ENCODE data around the gene DIS3L2.
A peak's percentile ranks its signal among the peaks of the same experiment; 100 is the strongest.

Gene DIS3L2

DNA sequence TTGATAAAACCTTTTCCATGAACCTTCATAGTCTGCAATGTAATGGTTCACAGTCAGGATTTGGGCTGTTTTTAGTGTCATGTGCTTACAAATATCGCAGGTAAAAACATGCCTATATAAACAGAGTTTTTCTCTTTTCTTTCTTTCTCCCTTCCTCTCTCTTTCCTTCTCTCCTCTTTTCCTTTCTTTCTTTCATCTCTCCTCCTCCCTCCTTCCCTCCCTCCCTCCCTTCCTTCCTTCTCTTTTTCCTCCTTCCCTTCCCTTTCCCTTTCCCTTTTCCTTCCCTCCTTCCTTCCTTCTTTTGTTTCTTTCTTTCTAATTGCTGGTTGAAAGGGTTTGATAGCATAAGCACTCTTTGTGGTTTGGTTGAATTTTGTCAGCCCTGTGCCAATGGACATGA is 25.7 kb upstream of the DIS3L2 start:
- H4K8ac ChIP-seq (ENCODE audit: low read depth, low read length) = no peak overlapping the region
- no peak overlapping the region for H2BK15ac ChIP-seq (replicated peaks; ENCODE audit: low read depth)
- WGBS (ENCODE audit: extremely low coverage, insufficient coverage, low lambda C conversion rate) = no CpG with 5 or more reads among the region's 1 CpG
- no peaks in the 10 kb centered on the region for H3K27me3 ChIP-seq (ENCODE audit: insufficient read depth, low read length, poor library complexity)
- H3K4me3 ChIP-seq (ENCODE audit: low read length) = no peak overlapping the region
- H3K56ac ChIP-seq (ENCODE audit: low read length) = no peak overlapping the region
- H3K79me2 ChIP-seq (ENCODE audit: control insufficient read depth, insufficient read depth, low read length) = no peaks in the 10 kb centered on the region
- no peak overlapping the region for H3K27ac ChIP-seq (ENCODE audit: low read depth, low read length)
- H3K4me2 ChIP-seq (ENCODE audit: low read length) = no peak overlapping the region
- no peak overlapping the region for H3K18ac ChIP-seq (ENCODE audit: low read length)
- H2BK5ac ChIP-seq (ENCODE audit: low read length) = no peak overlapping the region
- H3K79me1 ChIP-seq (ENCODE audit: low read length) = no peaks in the 10 kb centered on the region
- no peak overlapping the region for H4K5ac ChIP-seq (ENCODE audit: low read length)
- no peak overlapping the region for H3K4ac ChIP-seq (ENCODE audit: low read depth, low read length)
- no peak overlapping the region for H3K23ac ChIP-seq (ENCODE audit: low read length)
- no peak overlapping the region for H2BK120ac ChIP-seq (ENCODE audit: low read depth, low read length)
- no peak overlapping the region for H2AK5ac ChIP-seq (ENCODE audit: low read length)
- DNase-seq = no peak
- H3K9ac ChIP-seq (ENCODE audit: low read length) = no peak overlapping the region
- no peaks in the 10 kb centered on the region for H3K36me3 ChIP-seq (ENCODE audit: control insufficient read depth, insufficient read depth, low read length)
- no peaks in the 10 kb centered on the region for H3K4me1 ChIP-seq (ENCODE audit: control insufficient read depth, low read depth, low read length)

DNA sequence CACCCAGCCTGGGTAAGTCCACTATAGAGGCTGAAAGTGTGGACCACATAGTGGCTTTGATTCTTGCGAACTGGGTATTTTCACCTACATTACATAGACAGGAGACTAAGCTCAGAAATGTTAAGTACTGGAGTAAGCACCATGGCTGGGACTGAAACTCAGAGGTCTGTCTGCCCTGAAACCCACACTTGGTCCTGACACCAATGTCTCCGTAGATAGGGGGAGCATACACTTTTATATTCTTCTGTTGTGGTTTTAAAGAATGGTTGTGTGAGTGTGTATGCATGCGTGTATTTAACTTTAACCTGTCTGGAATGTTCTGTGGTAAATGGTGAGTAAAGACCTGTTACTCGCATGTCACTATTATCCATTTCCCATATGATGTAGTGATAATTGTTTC is 25.0 kb upstream of the DIS3L2 start:
- no peak overlapping the region for H3K4me3 ChIP-seq (ENCODE audit: low read length)
- H3K9ac ChIP-seq (ENCODE audit: low read length) = no peak overlapping the region
- H2BK120ac ChIP-seq (ENCODE audit: low read depth, low read length) = no peak overlapping the region
- no peaks in the 10 kb centered on the region for H3K79me1 ChIP-seq (ENCODE audit: low read length)
- H2AK5ac ChIP-seq (ENCODE audit: low read length) = no peak overlapping the region
- no peak overlapping the region for H3K27ac ChIP-seq (ENCODE audit: low read depth, low read length)
- no peak overlapping the region for H3K4me2 ChIP-seq (ENCODE audit: low read length)
- no peak overlapping the region for H3K23ac ChIP-seq (ENCODE audit: low read length)
- H3K4me1 ChIP-seq (ENCODE audit: control insufficient read depth, low read depth, low read length) = no peaks in the 10 kb centered on the region
- H3K18ac ChIP-seq (ENCODE audit: low read length) = no peak overlapping the region
- WGBS (ENCODE audit: extremely low coverage, insufficient coverage, low lambda C conversion rate) = no CpG with 5 or more reads among the region's 4 CpGs
- no peak for DNase-seq
- no peak overlapping the region for H4K5ac ChIP-seq (ENCODE audit: low read length)
- no peaks in the 10 kb centered on the region for H3K79me2 ChIP-seq (ENCODE audit: control insufficient read depth, insufficient read depth, low read length)
- no peak overlapping the region for H3K4ac ChIP-seq (ENCODE audit: low read depth, low read length)
- H2BK5ac ChIP-seq (ENCODE audit: low read length) = no peak overlapping the region
- no peak overlapping the region for H4K8ac ChIP-seq (ENCODE audit: low read depth, low read length)
- H3K27me3 ChIP-seq (ENCODE audit: insufficient read depth, low read length, poor library complexity) = no peaks in the 10 kb centered on the region
- H3K36me3 ChIP-seq (ENCODE audit: control insufficient read depth, insufficient read depth, low read length) = no peaks in the 10 kb centered on the region
- no peak overlapping the region for H2BK15ac ChIP-seq (replicated peaks; ENCODE audit: low read depth)
- H3K56ac ChIP-seq (ENCODE audit: low read length) = no peak overlapping the region

DNA sequence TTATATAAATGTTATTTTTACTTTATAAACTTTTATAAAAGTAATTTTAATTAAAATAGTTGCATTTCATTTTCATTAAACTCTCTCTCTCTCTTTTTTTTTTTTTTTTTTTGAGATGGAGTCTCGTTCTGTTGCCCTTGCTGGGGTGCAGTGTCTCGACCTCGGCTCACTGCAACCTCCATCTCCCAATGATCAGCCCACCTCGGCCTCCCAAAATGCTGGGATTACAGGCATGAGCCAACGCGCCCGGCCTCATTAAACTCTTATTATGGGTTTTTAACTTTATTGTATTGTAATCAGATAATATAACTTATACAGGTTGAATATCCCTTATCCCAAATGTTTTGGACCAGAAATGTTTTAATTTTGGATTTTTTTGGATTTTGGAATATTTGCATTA is 24.5 kb upstream of the DIS3L2 start:
- Histone ChIP-seq H4K8ac (ENCODE audit: low read depth, low read length) (no peak overlapping the region), H3K18ac (ENCODE audit: low read length) (no peak overlapping the region), H3K9ac (ENCODE audit: low read length) (no peak overlapping the region), H3K27me3 (ENCODE audit: insufficient read depth, low read length, poor library complexity) (no peaks in the 10 kb centered on the region), H2BK120ac (ENCODE audit: low read depth, low read length) (no peak overlapping the region), H3K79me1 (ENCODE audit: low read length) (no peaks in the 10 kb centered on the region), H3K79me2 (ENCODE audit: control insufficient read depth, insufficient read depth, low read length) (no peaks in the 10 kb centered on the region), H3K27ac (ENCODE audit: low read depth, low read length) (no peak overlapping the region), H3K36me3 (ENCODE audit: control insufficient read depth, insufficient read depth, low read length) (no peaks in the 10 kb centered on the region), H3K4me1 (ENCODE audit: control insufficient read depth, low read depth, low read length) (no peaks in the 10 kb centered on the region), H3K4me2 (ENCODE audit: low read length) (no peak overlapping the region), H3K56ac (ENCODE audit: low read length) (no peak overlapping the region), H3K4me3 (ENCODE audit: low read length) (no peak overlapping the region), H3K4ac (ENCODE audit: low read depth, low read length) (no peak overlapping the region), H4K5ac (ENCODE audit: low read length) (no peak overlapping the region), H2BK5ac (ENCODE audit: low read length) (no peak overlapping the region), H2AK5ac (ENCODE audit: low read length) (no peak overlapping the region), H2BK15ac (replicated peaks; ENCODE audit: low read depth) (no peak overlapping the region), H3K23ac (ENCODE audit: low read length) (no peak overlapping the region)
- no peak for DNase-seq
- no CpG with 5 or more reads among the region's 7 CpGs for WGBS (ENCODE audit: extremely low coverage, insufficient coverage, low lambda C conversion rate)

DNA sequence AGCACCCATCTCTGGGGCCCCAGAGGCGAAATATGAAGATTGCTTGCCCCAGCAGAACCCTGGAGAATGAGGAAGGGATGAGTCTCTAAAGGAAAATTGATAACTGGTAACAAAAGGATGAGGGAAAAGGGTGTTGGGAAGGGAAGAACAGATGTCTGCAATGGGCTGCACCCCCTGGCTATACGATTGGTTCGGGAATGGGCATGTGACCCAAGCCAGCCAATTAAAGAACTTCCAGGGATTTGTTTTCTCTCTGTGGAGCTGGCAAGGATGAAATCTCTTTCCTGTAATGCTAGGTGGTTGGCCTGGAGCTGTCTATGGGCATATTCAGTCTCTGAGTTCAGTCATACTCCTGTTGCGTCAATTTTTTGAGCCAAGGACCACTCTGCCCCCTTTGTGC is 22.5 kb upstream of the DIS3L2 start:
- no CpG with 5 or more reads among the region's 4 CpGs for WGBS (ENCODE audit: extremely low coverage, insufficient coverage, low lambda C conversion rate)
- no peak overlapping the region for H3K4ac ChIP-seq (ENCODE audit: low read depth, low read length)
- no peak overlapping the region for H3K56ac ChIP-seq (ENCODE audit: low read length)

DNA sequence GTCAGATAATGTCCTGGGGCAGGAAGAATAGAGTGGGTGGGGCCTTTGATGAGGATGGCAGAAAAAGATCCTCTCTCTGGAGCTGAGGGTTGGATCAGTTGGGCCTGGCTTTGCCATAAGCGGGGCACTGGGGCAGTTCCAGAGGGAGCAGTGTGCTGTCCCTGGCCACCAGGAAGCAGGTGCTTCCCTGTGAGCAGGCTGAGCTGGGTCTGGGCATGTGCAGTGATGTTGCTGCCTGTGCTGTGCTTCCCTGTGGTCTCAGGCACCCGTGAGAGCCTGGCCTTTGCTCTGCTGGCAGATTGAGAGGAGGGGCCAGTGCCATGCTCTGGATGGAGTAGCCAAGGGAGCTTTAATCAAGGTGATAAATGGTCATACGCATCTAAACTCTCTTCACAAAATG is 20.7 kb upstream of the DIS3L2 start:
- H4K5ac ChIP-seq (ENCODE audit: low read length) = no peak overlapping the region
- H3K4me1 ChIP-seq (ENCODE audit: control insufficient read depth, low read depth, low read length) = no peaks in the 10 kb centered on the region
- no peaks in the 10 kb centered on the region for H3K27me3 ChIP-seq (ENCODE audit: insufficient read depth, low read length, poor library complexity)
- no peak overlapping the region for H2BK120ac ChIP-seq (ENCODE audit: low read depth, low read length)
- no peaks in the 10 kb centered on the region for H3K79me1 ChIP-seq (ENCODE audit: low read length)
- no peak for DNase-seq
- no peak overlapping the region for H3K4me3 ChIP-seq (ENCODE audit: low read length)
- no peak overlapping the region for H2BK5ac ChIP-seq (ENCODE audit: low read length)
- no CpG with 5 or more reads among the region's 3 CpGs for WGBS (ENCODE audit: extremely low coverage, insufficient coverage, low lambda C conversion rate)
- no peaks in the 10 kb centered on the region for H3K79me2 ChIP-seq (ENCODE audit: control insufficient read depth, insufficient read depth, low read length)
- H3K4ac ChIP-seq (ENCODE audit: low read depth, low read length) = no peak overlapping the region
- H3K18ac ChIP-seq (ENCODE audit: low read length) = no peak overlapping the region
- no peak overlapping the region for H3K4me2 ChIP-seq (ENCODE audit: low read length)
- no peak overlapping the region for H2AK5ac ChIP-seq (ENCODE audit: low read length)
- no peak overlapping the region for H4K8ac ChIP-seq (ENCODE audit: low read depth, low read length)
- no peak overlapping the region for H3K56ac ChIP-seq (ENCODE audit: low read length)
- H2BK15ac ChIP-seq (replicated peaks; ENCODE audit: low read depth) = no peak overlapping the region
- H3K9ac ChIP-seq (ENCODE audit: low read length) = no peak overlapping the region
- no peaks in the 10 kb centered on the region for H3K36me3 ChIP-seq (ENCODE audit: control insufficient read depth, insufficient read depth, low read length)
- peak overlapping the region; percentile 9 for H3K23ac ChIP-seq (ENCODE audit: low read length)
- no peak overlapping the region for H3K27ac ChIP-seq (ENCODE audit: low read depth, low read length)

More for the DNA sequence above, 22.5 kb upstream of the DIS3L2 start:
- Histone ChIP-seq H3K4me2 (ENCODE audit: low read length) (no peak overlapping the region), H4K8ac (ENCODE audit: low read depth, low read length) (no peak overlapping the region), H3K79me2 (ENCODE audit: control insufficient read depth, insufficient read depth, low read length) (no peaks in the 10 kb centered on the region), H3K23ac (ENCODE audit: low read length) (no peak overlapping the region), H3K4me1 (ENCODE audit: control insufficient read depth, low read depth, low read length) (no peaks in the 10 kb centered on the region), H2AK5ac (ENCODE audit: low read length) (no peak overlapping the region), H2BK5ac (ENCODE audit: low read length) (no peak overlapping the region), H4K5ac (ENCODE audit: low read length) (no peak overlapping the region), H2BK120ac (ENCODE audit: low read depth, low read length) (no peak overlapping the region), H3K79me1 (ENCODE audit: low read length) (no peaks in the 10 kb centered on the region), H3K27me3 (ENCODE audit: insufficient read depth, low read length, poor library complexity) (no peaks in the 10 kb centered on the region), H3K27ac (ENCODE audit: low read depth, low read length) (no peak overlapping the region), H3K4me3 (ENCODE audit: low read length) (no peak overlapping the region), H2BK15ac (replicated peaks; ENCODE audit: low read depth) (no peak overlapping the region), H3K18ac (ENCODE audit: low read length) (no peak overlapping the region), H3K36me3 (ENCODE audit: control insufficient read depth, insufficient read depth, low read length) (no peaks in the 10 kb centered on the region), H3K9ac (ENCODE audit: low read length) (no peak overlapping the region)
- no peak for DNase-seq

DNA sequence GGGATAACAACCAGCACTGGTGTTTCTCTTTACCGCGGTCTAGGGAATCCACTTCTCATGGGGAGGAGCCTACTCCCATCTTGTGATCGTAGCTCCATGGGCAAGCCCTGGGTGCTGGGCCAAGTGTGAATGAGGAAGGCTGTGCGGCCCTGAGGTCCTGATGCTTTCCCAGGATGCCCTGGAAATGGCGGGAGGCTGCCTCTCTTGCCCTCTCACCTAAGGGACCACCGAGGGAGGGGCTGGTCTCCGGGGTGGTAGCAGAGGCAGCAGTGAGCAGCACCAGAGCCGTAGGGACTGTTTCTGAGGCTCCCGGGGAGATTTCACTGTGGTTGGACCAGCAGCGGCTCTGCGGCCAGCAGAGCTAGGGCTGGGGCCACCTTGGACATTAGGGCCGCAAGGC is 19.8 kb upstream of the DIS3L2 start:
- no CpG with 5 or more reads among the region's 12 CpGs for WGBS (ENCODE audit: extremely low coverage, insufficient coverage, low lambda C conversion rate)
- Histone ChIP-seq H3K36me3 (ENCODE audit: control insufficient read depth, insufficient read depth, low read length) (no peaks in the 10 kb centered on the region), H4K8ac (ENCODE audit: low read depth, low read length) (no peak overlapping the region), H3K79me1 (ENCODE audit: low read length) (no peaks in the 10 kb centered on the region), H3K79me2 (ENCODE audit: control insufficient read depth, insufficient read depth, low read length) (no peaks in the 10 kb centered on the region), H3K23ac (ENCODE audit: low read length) (no peak overlapping the region), H2AK5ac (ENCODE audit: low read length) (no peak overlapping the region), H3K56ac (ENCODE audit: low read length) (no peak overlapping the region), H3K4me3 (ENCODE audit: low read length) (no peak overlapping the region), H3K27ac (ENCODE audit: low read depth, low read length) (no peak overlapping the region), H3K4me1 (ENCODE audit: control insufficient read depth, low read depth, low read length) (no peaks in the 10 kb centered on the region), H2BK5ac (ENCODE audit: low read length) (no peak overlapping the region), H3K9ac (ENCODE audit: low read length) (no peak overlapping the region), H2BK120ac (ENCODE audit: low read depth, low read length) (no peak overlapping the region), H3K4me2 (ENCODE audit: low read length) (no peak overlapping the region), H3K4ac (ENCODE audit: low read depth, low read length) (no peak overlapping the region), H4K5ac (ENCODE audit: low read length) (no peak overlapping the region), H2BK15ac (replicated peaks; ENCODE audit: low read depth) (no peak overlapping the region), H3K18ac (ENCODE audit: low read length) (no peak overlapping the region), H3K27me3 (ENCODE audit: insufficient read depth, low read length, poor library complexity) (no peaks in the 10 kb centered on the region)
- no peak for DNase-seq
